GM19397 (cell line): Measurements from ENCODE around the gene PALLD.
"Not testable (repeated sequence)": the region's sequence is repeated elsewhere in the genome, so short reads cannot be mapped to it uniquely, and the experiment has no call there.

Experiments
- ATAC-seq: cut with Tn5 transposase; IDR thresholded peaks from one replicate; pipeline ENCODE4 v1.9.1; 2021; ENCODE audit warnings: mild to moderate bottlenecking, moderate library complexity; ENCODE audit not compliant: unreplicated experiment

The PALLD gene

GRCh38 chr4:168784786-168785461 is 288.1 kb downstream of the PALLD start:
- no peak for ATAC-seq

GRCh38 chr4:168787334-168787733 is 290.5 kb downstream of the PALLD start:
- no peak for ATAC-seq

GRCh38 chr4:168787801-168788595 is 291.1 kb downstream of the PALLD start:
- no peak for ATAC-seq

GRCh38 chr4:168790898-168791297 is 294.0 kb downstream of the PALLD start:
- no peak for ATAC-seq

GRCh38 chr4:168791376-168791775 is 294.5 kb downstream of the PALLD start:
- no peak for ATAC-seq

- no peak for ATAC-seq
These were observed 296.7 kb downstream of the PALLD start for GRCh38 chr4:168793542-168793941.

GRCh38 chr4:168794092-168794707 is 297.3 kb downstream of the PALLD start:
- ATAC-seq, result no peak

- no peak for ATAC-seq
These were observed 298.0 kb downstream of the PALLD start for GRCh38 chr4:168794881-168795280.

- no peak for ATAC-seq
These were observed 298.5 kb downstream of the PALLD start for GRCh38 chr4:168795346-168795745.

- ATAC-seq, result no peak
These were observed 299.7 kb downstream of the PALLD start for GRCh38 chr4:168796362-168797106.

- ATAC-seq, result no peak
These were observed 300.3 kb downstream of the PALLD start for GRCh38 chr4:168797194-168797593.

- no peak for ATAC-seq
These were observed 301.0 kb downstream of the PALLD start for GRCh38 chr4:168797738-168798375.

- no peak for ATAC-seq
These were observed 304.1 kb downstream of the PALLD start for GRCh38 chr4:168800926-168801325.

GRCh38 chr4:168802222-168802621 is 305.4 kb downstream of the PALLD start:
- no peak for ATAC-seq

GRCh38 chr4:168803052-168803451 is 306.2 kb downstream of the PALLD start:
- not testable (repeated sequence) for ATAC-seq

- ATAC-seq, result no peak
These were observed 306.9 kb downstream of the PALLD start for GRCh38 chr4:168803732-168804131.

- no peak for ATAC-seq
These were observed 307.3 kb downstream of the PALLD start for GRCh38 chr4:168804146-168804545.

GRCh38 chr4:168805341-168805740 is 308.5 kb downstream of the PALLD start:
- ATAC-seq, result no peak

- not testable (repeated sequence) for ATAC-seq
These were observed 309.4 kb downstream of the PALLD start for GRCh38 chr4:168806247-168806646.

- no peak for ATAC-seq
These were observed 314.4 kb downstream of the PALLD start for GRCh38 chr4:168811207-168811606.
